GM18499 (cell line): ENCODE measurements around the gene RHPN2.
"Not testable (repeated sequence)": the region's sequence is repeated elsewhere in the genome, so short reads cannot be mapped to it uniquely, and the experiment has no call there.

Experiments used
- ATAC-seq: cut with Tn5 transposase; IDR thresholded peaks from one replicate; pipeline ENCODE4 v1.9.1; 2021; ENCODE audit warnings: moderate number of reproducible peaks; ENCODE audit not compliant: insufficient read depth, unreplicated experiment

The RHPN2 gene

DNA sequence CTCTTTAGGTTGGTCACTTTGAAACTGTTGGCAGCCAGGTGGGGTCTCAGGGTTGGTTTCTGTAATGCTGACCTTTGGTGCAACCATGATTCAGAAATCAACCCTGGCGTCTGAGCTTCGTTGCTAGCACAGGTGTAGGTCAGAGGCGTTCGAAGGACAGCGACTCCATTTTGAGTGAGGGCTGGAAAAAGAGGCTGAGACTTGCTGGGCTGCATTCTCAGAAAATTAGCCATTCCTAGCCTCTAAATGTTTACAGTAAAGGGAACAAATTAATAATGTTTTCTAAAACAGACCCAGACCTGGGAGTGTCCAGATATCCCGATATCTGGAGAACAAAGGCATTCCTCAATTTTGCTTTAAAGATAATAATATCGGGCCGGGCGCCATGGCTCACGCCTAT lies 29.2 kb downstream of the RHPN2 start:
- ATAC-seq, result no peak

DNA sequence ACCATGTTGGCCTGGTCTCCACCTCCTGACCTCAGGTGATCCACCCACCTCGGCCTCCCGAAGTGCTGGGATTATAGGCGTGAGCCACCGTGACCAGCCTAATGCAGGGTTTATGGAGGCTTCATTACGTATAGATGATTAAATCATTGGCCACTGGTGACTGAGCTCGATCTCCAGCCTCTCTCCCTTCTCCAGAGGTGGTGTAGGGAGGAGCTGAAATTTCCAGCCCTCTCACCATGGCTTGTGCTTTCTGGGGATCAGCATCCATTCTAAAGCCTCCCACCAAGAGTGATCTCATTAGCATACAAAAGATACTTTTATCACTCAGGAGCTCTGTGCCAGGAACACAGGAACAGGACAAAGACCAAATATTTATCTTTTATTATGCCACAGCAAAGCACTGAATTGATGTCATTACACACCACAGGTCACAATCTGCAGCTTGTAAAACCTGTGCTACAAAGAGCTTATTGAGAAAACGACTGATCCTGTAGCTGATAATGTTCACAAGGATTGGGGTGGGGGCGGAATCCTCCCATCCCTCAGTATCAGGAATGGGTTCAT lies 32.4 kb downstream of the RHPN2 start:
- ATAC-seq, result no peak

- ATAC-seq, result no peak
Observed at GRCh38 chr19:33029746-33030303, 34.9 kb downstream of the RHPN2 start.

DNA sequence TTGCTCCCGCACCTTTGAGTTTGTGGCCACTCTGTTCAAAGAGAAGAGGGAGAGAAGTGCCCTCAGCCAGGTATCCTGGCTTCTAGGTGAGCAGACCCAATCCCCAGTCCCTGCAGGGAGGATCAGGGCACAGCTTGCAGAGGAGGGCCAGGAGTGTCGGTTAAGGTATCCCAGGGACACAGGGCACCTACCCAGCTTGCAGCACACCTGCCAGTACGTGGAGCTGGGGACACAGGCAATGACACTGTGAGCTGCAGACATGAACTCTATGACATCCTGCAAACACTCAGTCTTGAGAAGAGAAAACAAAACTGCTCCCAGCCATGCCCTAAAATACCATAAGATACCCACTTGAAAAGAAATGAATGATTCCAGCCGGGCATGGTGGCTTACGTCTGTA lies 38.1 kb downstream of the RHPN2 start:
- not testable (repeated sequence) for ATAC-seq

DNA sequence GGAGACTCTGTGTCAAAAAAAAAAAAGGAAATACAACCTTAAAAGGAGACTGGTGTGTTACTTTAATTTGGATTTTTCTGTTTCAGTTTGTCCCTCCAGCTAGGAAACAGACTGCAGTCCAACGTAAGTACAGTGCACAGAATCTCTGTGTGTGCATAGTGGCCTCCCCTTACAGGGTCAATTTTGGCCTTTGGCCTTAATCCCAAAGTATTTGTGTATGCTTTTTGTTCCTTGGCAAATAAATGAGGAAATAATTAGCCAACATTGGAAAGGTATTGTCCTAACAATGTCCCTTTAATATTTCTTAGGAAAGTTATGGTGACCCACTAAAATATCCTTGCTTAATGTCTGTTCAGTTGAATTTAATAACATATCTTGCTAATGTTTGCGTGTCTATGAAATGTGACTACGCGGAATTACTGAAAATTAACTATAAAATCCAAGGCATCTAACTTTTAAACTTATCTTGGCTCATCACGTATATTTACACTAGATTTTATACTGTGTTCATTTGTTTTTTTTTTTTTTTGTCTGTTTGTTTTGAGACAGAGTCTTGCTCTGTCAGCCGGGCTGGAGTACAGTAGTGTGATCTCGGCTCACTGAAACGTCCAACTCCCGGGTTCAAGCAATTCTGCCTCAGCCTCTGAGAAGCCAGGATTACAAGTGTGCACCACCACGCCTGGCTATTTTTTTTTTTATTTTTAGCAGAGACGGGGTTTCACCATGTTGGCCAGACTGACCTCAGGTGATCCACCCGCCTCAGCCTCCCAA lies 39.0 kb downstream of the RHPN2 start:
- ATAC-seq, result not testable (repeated sequence)

- no peak for ATAC-seq
Observed at GRCh38 chr19:33024398-33024797, 40.3 kb downstream of the RHPN2 start.

GRCh38 chr19:33022472-33023116 lies 42.1 kb downstream of the RHPN2 start:
- ATAC-seq, result no peak

DNA sequence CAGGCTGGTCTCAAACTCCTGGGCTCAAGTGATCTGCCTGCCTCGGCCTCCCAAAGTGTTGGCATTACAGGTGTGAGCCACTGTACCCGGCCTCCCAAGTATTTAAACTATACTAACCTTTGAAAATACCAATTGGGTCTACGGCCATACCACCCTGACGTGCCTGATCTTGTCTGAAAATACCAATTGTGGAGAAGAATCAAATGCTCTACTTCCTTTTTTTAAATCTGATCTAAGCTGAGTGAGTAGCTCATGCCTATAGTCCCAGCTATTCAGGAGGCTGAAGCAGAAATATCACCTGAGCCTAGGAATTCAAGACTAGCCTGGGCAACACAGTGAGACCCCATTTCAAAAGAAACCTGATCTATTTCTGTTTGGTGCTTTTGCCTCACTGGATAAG lies 53.8 kb downstream of the RHPN2 start:
- not testable (repeated sequence) for ATAC-seq

- no peak for ATAC-seq
Observed at GRCh38 chr19:33008738-33009137, 56.0 kb downstream of the RHPN2 start.

DNA sequence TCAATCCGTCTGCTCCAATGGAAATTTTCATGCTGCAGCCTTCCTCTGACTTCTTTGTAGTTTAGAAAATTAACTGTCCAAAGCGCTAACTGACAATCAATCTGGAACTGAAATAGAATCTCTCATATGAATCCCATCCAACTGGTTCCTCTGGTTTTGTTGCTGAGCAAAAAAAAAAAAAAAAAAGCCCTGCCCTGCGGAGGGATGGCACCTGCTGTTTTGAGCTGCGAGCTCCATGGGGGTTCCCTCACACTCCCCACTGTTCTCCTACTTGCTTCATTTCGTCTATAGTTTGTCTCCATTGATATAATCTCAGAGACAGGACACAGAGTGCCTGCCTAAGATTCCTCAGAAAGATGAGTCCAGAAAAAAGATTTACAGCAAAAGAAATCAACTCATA lies 59.2 kb downstream of the RHPN2 start:
- no peak for ATAC-seq

DNA sequence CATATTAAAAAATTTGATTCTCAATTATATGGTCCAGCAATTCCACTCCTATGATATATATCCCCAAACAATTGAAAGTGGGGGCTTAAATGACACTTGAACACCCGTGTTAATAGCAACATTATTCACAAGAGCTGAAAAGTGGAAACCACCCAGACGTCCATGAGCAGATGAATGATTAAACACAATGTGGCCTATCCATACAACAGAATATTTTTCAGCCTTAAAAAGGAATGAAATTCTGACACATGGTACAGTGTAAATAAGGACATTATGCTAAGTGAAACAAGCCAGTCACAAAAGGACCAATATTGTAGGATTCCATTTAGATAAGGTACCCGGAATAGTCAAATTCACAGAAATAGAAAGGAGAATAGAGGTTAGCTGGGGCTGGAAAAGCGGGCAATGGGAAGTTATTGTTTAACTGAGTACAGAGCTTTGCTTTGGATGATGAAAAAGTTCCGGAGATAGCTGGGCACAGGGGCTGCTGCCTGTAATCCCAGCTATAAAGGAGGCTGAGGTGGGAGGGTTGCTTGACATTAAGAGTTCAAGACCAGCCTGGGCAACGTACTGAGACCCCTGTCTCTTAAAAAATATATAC lies 61.2 kb downstream of the RHPN2 start:
- not testable (repeated sequence) for ATAC-seq

GRCh38 chr19:33002126-33002865 lies 62.4 kb downstream of the RHPN2 start:
- not testable (repeated sequence) for ATAC-seq

- ATAC-seq, result no peak
Observed at GRCh38 chr19:33000910-33001309, 63.8 kb downstream of the RHPN2 start.

- ATAC-seq, result no peak
Observed at GRCh38 chr19:33000510-33000909, 64.2 kb downstream of the RHPN2 start.

GRCh38 chr19:32998722-32999121 lies 66.0 kb downstream of the RHPN2 start:
- no peak for ATAC-seq

DNA sequence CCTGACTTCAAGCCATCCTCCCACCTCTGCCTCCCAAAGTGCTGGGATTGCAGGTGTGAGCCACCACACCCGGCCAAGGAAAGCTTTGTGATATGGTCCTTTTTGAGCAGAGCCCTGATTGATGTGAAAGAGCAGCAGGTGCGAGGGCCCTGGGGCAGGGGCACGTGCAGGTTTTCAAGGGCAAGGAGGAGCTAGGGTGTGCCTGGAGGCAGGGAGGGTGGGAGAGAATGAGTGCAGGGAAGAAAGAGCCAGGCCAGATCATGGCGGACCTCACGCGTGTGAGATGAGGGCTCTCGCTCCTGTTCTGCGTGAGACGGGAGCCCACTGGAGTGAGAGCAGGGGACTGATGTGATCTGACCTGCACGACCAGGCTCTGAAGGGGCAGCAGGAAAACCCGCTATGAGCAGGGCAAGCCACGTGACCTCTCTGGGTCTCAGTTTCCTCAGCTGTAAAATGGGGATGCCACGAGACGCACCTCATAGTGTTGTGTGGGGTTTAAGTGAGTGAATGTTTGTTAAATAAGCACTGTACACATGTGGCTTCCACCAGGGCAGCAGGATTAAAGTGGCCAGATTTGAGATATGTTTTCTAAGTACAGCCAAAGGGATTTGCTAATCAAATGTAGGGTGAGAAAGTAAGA lies 66.9 kb downstream of the RHPN2 start:
- no peak for ATAC-seq

GRCh38 chr19:32997061-32997464 lies 67.6 kb downstream of the RHPN2 start:
- ATAC-seq, result not testable (repeated sequence)

- ATAC-seq, result not testable (repeated sequence)
Observed at GRCh38 chr19:32995966-32996365, 68.7 kb downstream of the RHPN2 start.

DNA sequence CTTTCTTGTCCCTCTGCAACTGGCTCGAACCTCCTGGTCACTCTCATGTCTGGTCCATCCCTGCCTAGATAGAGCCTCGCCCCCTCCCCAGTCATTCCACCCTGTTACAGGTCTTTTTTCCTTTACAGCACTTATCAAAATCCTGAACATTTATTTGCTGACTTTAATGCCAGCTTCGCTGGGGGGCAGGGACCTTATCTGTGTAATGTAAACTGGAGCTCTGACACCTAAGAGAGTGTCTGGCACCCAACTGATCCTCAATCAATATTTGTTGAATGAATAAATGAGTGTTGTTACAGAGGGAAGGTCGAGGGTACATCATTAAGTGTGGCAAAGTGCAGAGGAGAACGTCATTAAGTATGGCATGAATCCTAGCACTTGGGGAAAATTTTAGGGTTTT lies 76.0 kb downstream of the RHPN2 start:
- no peak for ATAC-seq

GRCh38 chr19:32988254-32988653 lies 76.4 kb downstream of the RHPN2 start:
- not testable (repeated sequence) for ATAC-seq
